CD4-positive, alpha-beta T cell treated with Interferon alpha-2 for 1 hour (primary cell): ENCODE data around the gene KLK2.

Experiments used
- DNase-seq, 2 donors: peaks; one replicate each; pipeline ENCODE4 v3.0.0-alpha.2; 2020 to 2022

The KLK2 gene

DNA sequence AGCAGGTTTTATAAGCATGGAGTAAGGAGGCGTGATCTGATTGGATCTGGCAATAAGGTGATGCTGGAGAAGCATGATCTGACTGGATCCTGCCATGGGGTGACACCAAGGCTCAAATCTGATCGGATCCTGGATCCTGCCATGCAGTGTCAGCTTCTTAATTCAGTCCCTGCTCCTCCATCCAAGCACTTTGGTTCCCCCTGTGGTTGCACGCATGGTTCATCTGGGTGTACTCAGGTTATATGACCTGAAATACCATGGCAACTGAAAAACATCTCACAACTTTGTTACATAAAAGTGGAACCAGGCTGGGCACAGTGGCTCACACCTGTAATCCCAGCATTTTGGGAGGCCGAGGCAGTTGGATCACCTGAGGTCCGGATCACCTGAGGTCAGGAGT is 55.6 kb downstream of the KLK2 start:
- DNase-seq: no peak
